HepG2 (cell line): ENCODE measurements around the gene YEATS4. TPM values are rescaled to one million over a fixed set of nuclear protein-coding genes. Genes with fewer than 3 reads are reported as not detected.

ENCODE experiments used
- CC2D1A ChIP-seq: sonication (generic); formaldehyde crosslinking; IDR thresholded peaks from 2 replicates; pipeline ENCODE4 v1.8.1; 2023; ENCODE audit warnings: mild to moderate bottlenecking, missing genetic modification reagents
- GZF1 ChIP-seq: sonication (generic); formaldehyde crosslinking; IDR thresholded peaks from 2 replicates; pipeline ENCODE4 v1.5.1; 2020; ENCODE audit warnings: mild to moderate bottlenecking, missing genetic modification reagents
- HDAC1 ChIP-seq: sonication (generic); formaldehyde crosslinking; IDR thresholded peaks from 2 replicates; pipeline ENCODE4 v1.5.1; 2020; ENCODE audit warnings: mild to moderate bottlenecking, missing genetic modification reagents
- MYNN ChIP-seq: sonication (generic); formaldehyde crosslinking; IDR thresholded peaks from 2 replicates; pipeline ENCODE4 v1.4.0; 2020; ENCODE audit warnings: mild to moderate bottlenecking, low read depth, missing genetic modification reagents
- SNAPC4 ChIP-seq: sonication (generic); formaldehyde crosslinking; IDR thresholded peaks from 2 replicates; pipeline ENCODE4 v1.4.0; 2020; ENCODE audit warnings: mild to moderate bottlenecking, missing genetic modification reagents
- TBP ChIP-seq: sonication (generic); formaldehyde crosslinking; IDR thresholded peaks from 2 replicates; pipeline ENCODE4 v1.5.0; 2020; ENCODE audit warnings: missing genetic modification reagents
- ZFP1 ChIP-seq: IDR thresholded peaks from 2 replicates; pipeline ENCODE4 v1.6.1; 2016
- ZMAT3 ChIP-seq: sonication (generic); formaldehyde crosslinking; conservative IDR thresholded peaks from 2 replicates; pipeline ENCODE4 v1.7.0; 2021; ENCODE audit warnings: missing genetic modification reagents
- ZNF543 ChIP-seq: sonication (generic); formaldehyde crosslinking; IDR thresholded peaks from 2 replicates; pipeline ENCODE4 v1.4.0; 2020; ENCODE audit warnings: mild to moderate bottlenecking, missing genetic modification reagents
- ZNF616 ChIP-seq: sonication (generic); formaldehyde crosslinking; IDR thresholded peaks from 2 replicates; pipeline ENCODE4 v1.5.0; 2020; ENCODE audit warnings: low read depth, mild to moderate bottlenecking, missing genetic modification reagents
- ZNF691 ChIP-seq: sonication (generic); formaldehyde crosslinking; IDR thresholded peaks from 2 replicates; pipeline ENCODE4 v1.4.0; 2020; ENCODE audit warnings: missing genetic modification reagents, low read depth, mild to moderate bottlenecking, borderline replicate concordance
- ZNF747 ChIP-seq: sonication (generic); formaldehyde crosslinking; IDR thresholded peaks from 2 replicates; pipeline ENCODE4 v1.8.1; 2023; ENCODE audit warnings: missing genetic modification reagents, mild to moderate bottlenecking, borderline replicate concordance
- ZNF83 ChIP-seq: sonication (generic); formaldehyde crosslinking; IDR thresholded peaks from 2 replicates; pipeline ENCODE4 v1.4.0; 2020; ENCODE audit warnings: missing genetic modification reagents, mild to moderate bottlenecking, borderline replicate concordance
- polyA plus RNA-seq, 8 experiments: library from polyadenylated mRNA; depleted of rRNA in 3 of 8; stranded (reverse) in 7 of 8; unstranded in 1 of 8; fragments of >200 nt; fragmentation: Illumina TruSeq in 4 of 8; extraction: Trizol in 4 of 8; gene quantifications; 2 replicates each; pipeline versions ENCODE4 v1.2.1 to v1.2.3, GENCODE V29; 2011 to 2016; ENCODE audit warnings: low read depth in 4 of 8, missing spikeins in 1 of 8, mixed read lengths in 1 of 8; ENCODE audit not compliant: insufficient read depth in 1 of 8
- total RNA-seq, 5 experiments: library from RNA; depleted of rRNA; stranded (reverse); fragments of >200 nt; fragmentation: Illumina TruSeq; extraction: Trizol; gene quantifications; 2 replicates each; pipeline ENCODE4 v1.2.3, GENCODE V29; 2016; ENCODE audit warnings: low read depth in 1 of 5
- TF ChIP-seq, protein P1 (sequence below): sonication (generic); formaldehyde crosslinking; IDR thresholded peaks from 2 replicates; pipeline ENCODE4 v1.4.0; 2020; ENCODE audit warnings: mild to moderate bottlenecking, missing genetic modification reagents
- TF ChIP-seq, protein P2 (sequence below): sonication (generic); formaldehyde crosslinking; conservative IDR thresholded peaks from 2 replicates; pipeline ENCODE4 v1.8.0; 2022; ENCODE audit warnings: low read depth, missing genetic modification reagents
- TF ChIP-seq, protein P3 (sequence below): sonication (generic); formaldehyde crosslinking; IDR thresholded peaks from 2 replicates; pipeline ENCODE4 v1.5.0; 2020; ENCODE audit warnings: mild to moderate bottlenecking, missing genetic modification reagents

The YEATS4 gene
- total and polyA plus RNA-seq, 2 of the 13 experiments (the other 11 are each of a cell fraction or from before 2014, with no cell fraction given): 16.8 to 45.0 TPM

DNA sequence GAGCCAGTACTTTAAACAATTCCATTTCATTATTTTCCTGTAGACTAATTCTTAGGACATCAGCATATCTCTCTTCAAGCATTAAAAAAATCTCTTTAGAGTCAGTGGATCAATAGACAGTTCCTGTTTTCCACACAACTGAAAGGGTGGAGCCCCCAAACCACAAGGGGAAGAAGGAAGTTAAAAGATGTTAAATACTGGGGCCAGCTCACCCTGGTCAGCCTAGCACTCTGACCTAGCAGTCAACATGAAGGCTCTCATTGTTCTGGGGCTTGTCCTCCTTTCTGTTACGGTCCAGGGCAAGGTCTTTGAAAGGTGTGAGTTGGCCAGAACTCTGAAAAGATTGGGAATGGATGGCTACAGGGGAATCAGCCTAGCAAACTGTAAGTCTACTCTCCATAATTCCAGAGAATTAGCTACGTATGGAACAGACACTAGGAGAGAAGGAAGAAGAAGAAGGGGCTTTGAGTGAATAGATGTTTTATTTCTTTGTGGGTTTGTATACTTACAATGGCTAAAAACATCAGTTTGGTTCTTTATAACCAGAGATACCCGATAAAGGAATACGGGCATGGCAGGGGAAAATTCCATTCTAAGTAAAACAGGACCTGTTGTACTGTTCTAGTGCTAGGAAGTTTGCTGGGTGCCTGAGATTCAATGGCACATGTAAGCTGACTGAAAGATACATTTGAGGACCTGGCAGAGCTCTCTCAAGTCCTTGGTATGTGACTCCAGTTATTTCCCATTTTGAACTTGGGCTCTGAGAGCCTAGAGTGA is 11.2 kb upstream of the YEATS4 start, which contains the start of gene LYZ (continued):
- TF ChIP-seq SNAPC4 (CRISPR knock-in tag): no peak; the same call in 1 of the 2 replicates
- no peak for TF ChIP-seq ZNF616 (CRISPR knock-in tag)
- TF ChIP-seq GZF1: no peak
- no peak for TF ChIP-seq ZMAT3
- TF ChIP-seq, protein P1, sequence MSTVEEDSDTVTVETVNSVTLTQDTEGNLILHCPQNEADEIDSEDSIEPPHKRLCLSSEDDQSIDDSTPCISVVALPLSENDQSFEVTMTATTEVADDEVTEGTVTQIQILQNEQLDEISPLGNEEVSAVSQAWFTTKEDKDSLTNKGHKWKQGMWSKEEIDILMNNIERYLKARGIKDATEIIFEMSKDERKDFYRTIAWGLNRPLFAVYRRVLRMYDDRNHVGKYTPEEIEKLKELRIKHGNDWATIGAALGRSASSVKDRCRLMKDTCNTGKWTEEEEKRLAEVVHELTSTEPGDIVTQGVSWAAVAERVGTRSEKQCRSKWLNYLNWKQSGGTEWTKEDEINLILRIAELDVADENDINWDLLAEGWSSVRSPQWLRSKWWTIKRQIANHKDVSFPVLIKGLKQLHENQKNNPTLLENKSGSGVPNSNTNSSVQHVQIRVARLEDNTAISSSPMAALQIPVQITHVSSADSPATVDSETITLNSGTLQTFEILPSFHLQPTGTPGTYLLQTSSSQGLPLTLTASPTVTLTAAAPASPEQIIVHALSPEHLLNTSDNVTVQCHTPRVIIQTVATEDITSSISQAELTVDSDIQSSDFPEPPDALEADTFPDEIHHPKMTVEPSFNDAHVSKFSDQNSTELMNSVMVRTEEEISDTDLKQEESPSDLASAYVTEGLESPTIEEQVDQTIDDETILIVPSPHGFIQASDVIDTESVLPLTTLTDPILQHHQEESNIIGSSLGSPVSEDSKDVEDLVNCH (CRISPR knock-in tag): no peak
- TF ChIP-seq ZNF543 (CRISPR knock-in tag): 0 out of 2 replicates have a peak, but pooled peaks have one; percentile 48
- peak; percentile 82 for TF ChIP-seq HDAC1 (CRISPR knock-in tag)
- peak; percentile 51; the same call in 1 of the 2 replicates for TF ChIP-seq ZNF691 (CRISPR knock-in tag)
- TF ChIP-seq, protein P2, sequence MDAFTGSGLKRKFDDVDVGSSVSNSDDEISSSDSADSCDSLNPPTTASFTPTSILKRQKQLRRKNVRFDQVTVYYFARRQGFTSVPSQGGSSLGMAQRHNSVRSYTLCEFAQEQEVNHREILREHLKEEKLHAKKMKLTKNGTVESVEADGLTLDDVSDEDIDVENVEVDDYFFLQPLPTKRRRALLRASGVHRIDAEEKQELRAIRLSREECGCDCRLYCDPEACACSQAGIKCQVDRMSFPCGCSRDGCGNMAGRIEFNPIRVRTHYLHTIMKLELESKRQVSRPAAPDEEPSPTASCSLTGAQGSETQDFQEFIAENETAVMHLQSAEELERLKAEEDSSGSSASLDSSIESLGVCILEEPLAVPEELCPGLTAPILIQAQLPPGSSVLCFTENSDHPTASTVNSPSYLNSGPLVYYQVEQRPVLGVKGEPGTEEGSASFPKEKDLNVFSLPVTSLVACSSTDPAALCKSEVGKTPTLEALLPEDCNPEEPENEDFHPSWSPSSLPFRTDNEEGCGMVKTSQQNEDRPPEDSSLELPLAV (CRISPR knock-in tag): no peak
- peak; percentile 66; the same call in 1 of the 2 replicates for TF ChIP-seq ZNF747 (CRISPR knock-in tag)
- TF ChIP-seq ZNF83 (CRISPR knock-in tag): no peak
- TF ChIP-seq ZFP1 (CRISPR knock-in tag): no peak; the same call in 1 of the 2 replicates
- TF ChIP-seq, protein P3, sequence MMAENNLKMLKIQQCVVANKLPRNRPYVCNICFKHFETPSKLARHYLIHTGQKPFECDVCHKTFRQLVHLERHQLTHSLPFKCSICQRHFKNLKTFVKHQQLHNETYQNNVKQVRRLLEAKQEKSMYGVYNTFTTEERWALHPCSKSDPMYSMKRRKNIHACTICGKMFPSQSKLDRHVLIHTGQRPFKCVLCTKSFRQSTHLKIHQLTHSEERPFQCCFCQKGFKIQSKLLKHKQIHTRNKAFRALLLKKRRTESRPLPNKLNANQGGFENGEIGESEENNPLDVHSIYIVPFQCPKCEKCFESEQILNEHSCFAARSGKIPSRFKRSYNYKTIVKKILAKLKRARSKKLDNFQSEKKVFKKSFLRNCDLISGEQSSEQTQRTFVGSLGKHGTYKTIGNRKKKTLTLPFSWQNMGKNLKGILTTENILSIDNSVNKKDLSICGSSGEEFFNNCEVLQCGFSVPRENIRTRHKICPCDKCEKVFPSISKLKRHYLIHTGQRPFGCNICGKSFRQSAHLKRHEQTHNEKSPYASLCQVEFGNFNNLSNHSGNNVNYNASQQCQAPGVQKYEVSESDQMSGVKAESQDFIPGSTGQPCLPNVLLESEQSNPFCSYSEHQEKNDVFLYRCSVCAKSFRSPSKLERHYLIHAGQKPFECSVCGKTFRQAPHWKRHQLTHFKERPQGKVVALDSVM (CRISPR knock-in tag): no peak; the same call in 1 of the 2 replicates
- TF ChIP-seq TBP: no peak
- no peak for TF ChIP-seq MYNN (CRISPR knock-in tag)
- 0 out of 2 replicates have a peak, but pooled peaks have one; percentile 89 for TF ChIP-seq CC2D1A
